ENCODE measurements around the gene AP1AR.
"Not testable (repeated sequence)": the region's sequence is repeated elsewhere in the genome, so short reads cannot be mapped to it uniquely, and the experiment has no call there.

The AP1AR gene

GRCh38 chr4:112302320-112303274 lies 71.0 kb downstream of the AP1AR start:
- Histone ChIP-seq H3K4me1 (ENCODE audit: control insufficient read depth, low read depth, low read length) (no peaks in the 10 kb centered on the region), H3K9ac (ENCODE audit: low read length) (no peak overlapping the region), H3K27me3 (ENCODE audit: control insufficient read depth, insufficient read depth, low read length) (no peaks in the 10 kb centered on the region), H3K27ac (ENCODE audit: low read length) (no peak overlapping the region), H3K36me3 (ENCODE audit: control insufficient read depth, low read depth, low read length) (no peaks in the 10 kb centered on the region), H3K4me3 (ENCODE audit: low read length) (no peak overlapping the region), H3K9me3 (ENCODE audit: control insufficient read depth, low read depth, low read length) (no peaks in the 10 kb centered on the region)

GRCh38 chr4:112305477-112305876 lies 73.9 kb downstream of the AP1AR start:
- H3K36me3 ChIP-seq (ENCODE audit: control insufficient read depth, low read depth, low read length); H3K27ac ChIP-seq (ENCODE audit: low read length); H3K4me1 ChIP-seq (ENCODE audit: control insufficient read depth, low read depth, low read length); H3K9ac ChIP-seq (ENCODE audit: low read length); H3K4me3 ChIP-seq (ENCODE audit: low read length); H3K9me3 ChIP-seq (ENCODE audit: control insufficient read depth, low read depth, low read length); H3K27me3 ChIP-seq (ENCODE audit: control insufficient read depth, insufficient read depth, low read length): not testable (repeated sequence)

- not testable (repeated sequence) for H3K9me3 ChIP-seq (ENCODE audit: control insufficient read depth, low read depth, low read length); H3K9ac ChIP-seq (ENCODE audit: low read length); H3K27me3 ChIP-seq (ENCODE audit: control insufficient read depth, insufficient read depth, low read length); H3K36me3 ChIP-seq (ENCODE audit: control insufficient read depth, low read depth, low read length); H3K27ac ChIP-seq (ENCODE audit: low read length)
- H3K4me3 ChIP-seq (ENCODE audit: low read length) = peak overlapping the region; percentile 5
- H3K4me1 ChIP-seq (ENCODE audit: control insufficient read depth, low read depth, low read length) = peaks cover 15% of the 10 kb centered on the region
Observed at GRCh38 chr4:112309263-112309791, 77.7 kb downstream of the AP1AR start.

- H3K27me3 ChIP-seq (ENCODE audit: control insufficient read depth, insufficient read depth, low read length) = no peaks in the 10 kb centered on the region
- H3K4me3 ChIP-seq (ENCODE audit: low read length) = no peak overlapping the region
- H3K36me3 ChIP-seq (ENCODE audit: control insufficient read depth, low read depth, low read length) = no peaks in the 10 kb centered on the region
- no peaks in the 10 kb centered on the region for H3K9me3 ChIP-seq (ENCODE audit: control insufficient read depth, low read depth, low read length)
- no peak overlapping the region for H3K9ac ChIP-seq (ENCODE audit: low read length)
- H3K27ac ChIP-seq (ENCODE audit: low read length) = no peak overlapping the region
- H3K4me1 ChIP-seq (ENCODE audit: control insufficient read depth, low read depth, low read length) = peaks cover 15% of the 10 kb centered on the region
Observed at GRCh38 chr4:112311516-112311915, 79.9 kb downstream of the AP1AR start.

GRCh38 chr4:112312610-112313239 lies 81.1 kb downstream of the AP1AR start:
- Histone ChIP-seq H3K9me3 (ENCODE audit: control insufficient read depth, low read depth, low read length) (no peaks in the 10 kb centered on the region), H3K9ac (ENCODE audit: low read length) (no peak overlapping the region), H3K27me3 (ENCODE audit: control insufficient read depth, insufficient read depth, low read length) (no peaks in the 10 kb centered on the region), H3K36me3 (ENCODE audit: control insufficient read depth, low read depth, low read length) (no peaks in the 10 kb centered on the region), H3K4me1 (ENCODE audit: control insufficient read depth, low read depth, low read length) (peaks cover 15% of the 10 kb centered on the region), H3K4me3 (ENCODE audit: low read length) (no peak overlapping the region), H3K27ac (ENCODE audit: low read length) (no peak overlapping the region)

GRCh38 chr4:112315446-112315845 lies 83.9 kb downstream of the AP1AR start:
- H3K36me3 ChIP-seq (ENCODE audit: control insufficient read depth, low read depth, low read length) = no peaks in the 10 kb centered on the region
- no peaks in the 10 kb centered on the region for H3K27me3 ChIP-seq (ENCODE audit: control insufficient read depth, insufficient read depth, low read length)
- no peak overlapping the region for H3K27ac ChIP-seq (ENCODE audit: low read length)
- no peaks in the 10 kb centered on the region for H3K9me3 ChIP-seq (ENCODE audit: control insufficient read depth, low read depth, low read length)
- no peak overlapping the region for H3K9ac ChIP-seq (ENCODE audit: low read length)
- peaks cover 6% of the 10 kb centered on the region for H3K4me1 ChIP-seq (ENCODE audit: control insufficient read depth, low read depth, low read length)
- no peak overlapping the region for H3K4me3 ChIP-seq (ENCODE audit: low read length)

GRCh38 chr4:112316360-112316759 lies 84.8 kb downstream of the AP1AR start:
- no peak overlapping the region for H3K27ac ChIP-seq (ENCODE audit: low read length)
- no peaks in the 10 kb centered on the region for H3K9me3 ChIP-seq (ENCODE audit: control insufficient read depth, low read depth, low read length)
- H3K36me3 ChIP-seq (ENCODE audit: control insufficient read depth, low read depth, low read length) = no peaks in the 10 kb centered on the region
- no peak overlapping the region for H3K9ac ChIP-seq (ENCODE audit: low read length)
- H3K4me1 ChIP-seq (ENCODE audit: control insufficient read depth, low read depth, low read length) = peaks cover 6% of the 10 kb centered on the region
- no peaks in the 10 kb centered on the region for H3K27me3 ChIP-seq (ENCODE audit: control insufficient read depth, insufficient read depth, low read length)
- no peak overlapping the region for H3K4me3 ChIP-seq (ENCODE audit: low read length)

- H3K4me1 ChIP-seq (ENCODE audit: control insufficient read depth, low read depth, low read length) = no peaks in the 10 kb centered on the region
- no peak overlapping the region for H3K4me3 ChIP-seq (ENCODE audit: low read length)
- no peaks in the 10 kb centered on the region for H3K27me3 ChIP-seq (ENCODE audit: control insufficient read depth, insufficient read depth, low read length)
- H3K36me3 ChIP-seq (ENCODE audit: control insufficient read depth, low read depth, low read length) = no peaks in the 10 kb centered on the region
- no peak overlapping the region for H3K9ac ChIP-seq (ENCODE audit: low read length)
- no peak overlapping the region for H3K27ac ChIP-seq (ENCODE audit: low read length)
- H3K9me3 ChIP-seq (ENCODE audit: control insufficient read depth, low read depth, low read length) = no peaks in the 10 kb centered on the region
Observed at GRCh38 chr4:112318239-112319142, 86.9 kb downstream of the AP1AR start.

All from iPS-18a (cell line).